ENCODE data around the gene NSL1. TPM values are rescaled to one million over a fixed set of nuclear protein-coding genes. Genes with fewer than 3 reads are reported as not detected.

Gene NSL1
- total RNA-seq, 1 donor from 2014 or later, result 33.0 TPM

- DNase-seq (ENCODE audit: low spot score), result no peak
- peaks cover 1% of the 10 kb centered on the region for H3K27me3 Mint-ChIP-seq (ENCODE audit: unreplicated experiment)
- H3K27ac Mint-ChIP-seq (ENCODE audit: unreplicated experiment), result peak overlapping the region; percentile 91
- H3K9me3 Mint-ChIP-seq (ENCODE audit: unreplicated experiment), result no peaks in the 10 kb centered on the region
- peaks cover 27% of the 10 kb centered on the region for H3K4me1 Mint-ChIP-seq (ENCODE audit: unreplicated experiment)
- TF ChIP-seq, protein P1, sequence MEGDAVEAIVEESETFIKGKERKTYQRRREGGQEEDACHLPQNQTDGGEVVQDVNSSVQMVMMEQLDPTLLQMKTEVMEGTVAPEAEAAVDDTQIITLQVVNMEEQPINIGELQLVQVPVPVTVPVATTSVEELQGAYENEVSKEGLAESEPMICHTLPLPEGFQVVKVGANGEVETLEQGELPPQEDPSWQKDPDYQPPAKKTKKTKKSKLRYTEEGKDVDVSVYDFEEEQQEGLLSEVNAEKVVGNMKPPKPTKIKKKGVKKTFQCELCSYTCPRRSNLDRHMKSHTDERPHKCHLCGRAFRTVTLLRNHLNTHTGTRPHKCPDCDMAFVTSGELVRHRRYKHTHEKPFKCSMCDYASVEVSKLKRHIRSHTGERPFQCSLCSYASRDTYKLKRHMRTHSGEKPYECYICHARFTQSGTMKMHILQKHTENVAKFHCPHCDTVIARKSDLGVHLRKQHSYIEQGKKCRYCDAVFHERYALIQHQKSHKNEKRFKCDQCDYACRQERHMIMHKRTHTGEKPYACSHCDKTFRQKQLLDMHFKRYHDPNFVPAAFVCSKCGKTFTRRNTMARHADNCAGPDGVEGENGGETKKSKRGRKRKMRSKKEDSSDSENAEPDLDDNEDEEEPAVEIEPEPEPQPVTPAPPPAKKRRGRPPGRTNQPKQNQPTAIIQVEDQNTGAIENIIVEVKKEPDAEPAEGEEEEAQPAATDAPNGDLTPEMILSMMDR (IDR thresholded peaks at IDR 0.05; ENCODE audit: unreplicated experiment), result no peak
- H3K4me3 Mint-ChIP-seq (ENCODE audit: unreplicated experiment), result peak overlapping the region; percentile 21
- peaks cover 5% of the 10 kb centered on the region for H3K36me3 Mint-ChIP-seq (ENCODE audit: low read depth, unreplicated experiment)
Observed at GRCh38 chr1:212794561-212795014, 3.0 kb upstream of the NSL1 start.

- TF ChIP-seq, protein P1 (IDR thresholded peaks at IDR 0.05; ENCODE audit: unreplicated experiment), result no peak
- DNase-seq (ENCODE audit: low spot score), result no peak
- H3K27ac Mint-ChIP-seq (ENCODE audit: unreplicated experiment), result peak overlapping the region; percentile 82
- H3K9me3 Mint-ChIP-seq (ENCODE audit: unreplicated experiment), result no peaks in the 10 kb centered on the region
- H3K36me3 Mint-ChIP-seq (ENCODE audit: low read depth, unreplicated experiment), result no peaks in the 10 kb centered on the region
- H3K27me3 Mint-ChIP-seq (ENCODE audit: unreplicated experiment), result peaks cover 1% of the 10 kb centered on the region
- peaks cover 24% of the 10 kb centered on the region for H3K4me1 Mint-ChIP-seq (ENCODE audit: unreplicated experiment)
- peak overlapping the region; percentile 98 for H3K4me3 Mint-ChIP-seq (ENCODE audit: unreplicated experiment)
Observed at GRCh38 chr1:212792396-212792908, 875 bp upstream of the NSL1 start.

- Mint-ChIP-seq H3K4me1 (ENCODE audit: unreplicated experiment) (peaks cover 24% of the 10 kb centered on the region), H3K4me3 (ENCODE audit: unreplicated experiment) (peak overlapping the region; percentile 98), H3K27me3 (ENCODE audit: unreplicated experiment) (peaks cover 1% of the 10 kb centered on the region), H3K36me3 (ENCODE audit: low read depth, unreplicated experiment) (no peaks in the 10 kb centered on the region), H3K27ac (ENCODE audit: unreplicated experiment) (no peak overlapping the region), H3K9me3 (ENCODE audit: unreplicated experiment) (no peaks in the 10 kb centered on the region)
- TF ChIP-seq, protein P1 (IDR thresholded peaks at IDR 0.05; ENCODE audit: unreplicated experiment), result no peak
- no peak for DNase-seq (ENCODE audit: low spot score)
Observed at GRCh38 chr1:212791261-212791675, 309 bp downstream of the NSL1 start.

DNA sequence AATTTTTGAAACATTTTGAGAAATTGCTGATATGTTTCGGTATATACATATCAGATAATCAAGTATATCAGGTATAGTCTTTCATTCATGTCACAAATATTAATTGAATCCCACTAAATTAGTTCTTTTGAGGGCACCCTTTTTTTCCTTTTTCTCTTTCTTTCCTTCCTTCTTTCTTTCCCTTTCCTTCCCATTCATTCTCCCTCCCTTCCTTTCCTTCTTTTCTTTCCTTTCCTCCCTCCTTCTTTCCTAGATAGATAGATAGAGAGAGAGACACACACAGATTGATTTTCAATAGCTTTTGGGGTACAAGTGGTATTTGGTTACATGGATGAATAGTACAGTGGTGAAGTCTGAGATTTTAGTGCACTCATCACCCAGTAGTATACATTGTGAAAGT lies 5.7 kb downstream of the NSL1 start:
- DNase-seq (ENCODE audit: low spot score), result no peak
- Mint-ChIP-seq H3K4me1 (ENCODE audit: unreplicated experiment) (no peaks in the 10 kb centered on the region), H3K4me3 (ENCODE audit: unreplicated experiment) (no peak overlapping the region), H3K27ac (ENCODE audit: unreplicated experiment) (no peak overlapping the region), H3K27me3 (ENCODE audit: unreplicated experiment) (no peaks in the 10 kb centered on the region), H3K36me3 (ENCODE audit: low read depth, unreplicated experiment) (peaks cover 15% of the 10 kb centered on the region), H3K9me3 (ENCODE audit: unreplicated experiment) (no peaks in the 10 kb centered on the region)
- TF ChIP-seq, protein P1 (IDR thresholded peaks at IDR 0.05; ENCODE audit: unreplicated experiment), result no peak

- Mint-ChIP-seq H3K9me3 (ENCODE audit: unreplicated experiment) (no peaks in the 10 kb centered on the region), H3K36me3 (ENCODE audit: low read depth, unreplicated experiment) (peaks cover 15% of the 10 kb centered on the region), H3K27me3 (ENCODE audit: unreplicated experiment) (no peaks in the 10 kb centered on the region), H3K27ac (ENCODE audit: unreplicated experiment) (no peak overlapping the region), H3K4me1 (ENCODE audit: unreplicated experiment) (no peaks in the 10 kb centered on the region), H3K4me3 (ENCODE audit: unreplicated experiment) (no peak overlapping the region)
- no peak for DNase-seq (ENCODE audit: low spot score)
- TF ChIP-seq, protein P1 (IDR thresholded peaks at IDR 0.05; ENCODE audit: unreplicated experiment), result no peak
Observed at GRCh38 chr1:212783976-212784375, 7.6 kb downstream of the NSL1 start.
